Activated gamma-delta T cell treated with anti-CD3 and anti-CD28 coated beads, Interleukin-2, amount 50 U/mL, for 16 hours (primary cell): ENCODE results near the gene PPFIA2.

Experiments
- DNase-seq: peaks from one replicate; pipeline ENCODE4 v3.0.0-alpha.2; 2020; ENCODE audit warnings: low read depth

The PPFIA2 gene

DNA sequence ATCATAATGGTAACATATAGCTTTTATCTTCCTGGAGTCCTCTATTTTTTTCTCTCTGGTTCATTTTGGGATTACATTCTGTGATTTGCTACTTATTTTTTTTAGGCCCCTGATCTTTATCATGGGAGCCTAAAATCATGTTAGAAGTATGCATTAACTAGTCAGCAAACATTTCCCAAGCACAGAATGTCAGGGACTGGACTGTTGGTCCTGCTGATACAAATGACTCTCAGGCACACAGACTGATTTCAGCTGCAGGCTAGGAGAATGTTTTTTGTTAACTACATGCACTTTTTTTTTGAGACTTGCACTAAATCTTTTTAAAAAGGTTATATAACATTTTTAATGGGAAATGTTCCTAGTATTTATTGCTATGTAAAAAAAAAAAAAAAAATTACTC is 550.1 kb downstream of the PPFIA2 start:
- DNase-seq, result no peak

- no peak for DNase-seq
Measured at GRCh38 chr12:81208187-81208911, 550.8 kb downstream of the PPFIA2 start.
